HG02798 (cell line): ENCODE results near the gene CNOT3.
"Not testable (repeated sequence)": the region's sequence is repeated elsewhere in the genome, so short reads cannot be mapped to it uniquely, and the experiment has no call there.

ENCODE experiments used
- ATAC-seq: cut with Tn5 transposase; IDR thresholded peaks from one replicate; pipeline ENCODE4 v1.9.1; 2021; ENCODE audit warnings: mild to moderate bottlenecking; ENCODE audit not compliant: unreplicated experiment, poor library complexity

CNOT3 gene

GRCh38 chr19:54137699-54138488 is at the start of gene CNOT3:
Gene CNOT3, plus strand, starts transcription at chr19:54137762. Its CDS starts 5,217 bp downstream, at chr19:54142979.
- ATAC-seq, result no peak

- ATAC-seq, result no peak
These were observed 43.0 kb upstream of the CNOT3 start for GRCh38 chr19:54094426-54095000.

- no peak for ATAC-seq
These were observed 42.3 kb upstream of the CNOT3 start for GRCh38 chr19:54095136-54095858.

GRCh38 chr19:54095859-54096616 is 41.5 kb upstream of the CNOT3 start:
- ATAC-seq, result not testable (repeated sequence)

GRCh38 chr19:54096617-54097106 is 40.9 kb upstream of the CNOT3 start:
- no peak for ATAC-seq

- no peak for ATAC-seq
These were observed 38.2 kb upstream of the CNOT3 start for GRCh38 chr19:54099190-54099902.

GRCh38 chr19:54099903-54100255 is 37.7 kb upstream of the CNOT3 start:
- not testable (repeated sequence) for ATAC-seq

- ATAC-seq, result no peak
These were observed 37.0 kb upstream of the CNOT3 start, which contains the start of gene OSCAR for GRCh38 chr19:54100561-54100960. Gene OSCAR, minus strand, starts transcription at chr19:54100803. Its CDS starts 11 bp downstream, at chr19:54100792.

- ATAC-seq, result peak; percentile 99
These were observed 35.0 kb upstream of the CNOT3 start, which contains the start of gene NDUFA3 for GRCh38 chr19:54102421-54103169. Gene NDUFA3, plus strand, starts transcription at chr19:54102855. Its CDS starts 24 bp downstream, at chr19:54102879.

- no peak for ATAC-seq
These were observed 32.4 kb upstream of the CNOT3 start for GRCh38 chr19:54104998-54105715.

GRCh38 chr19:54105796-54106195 is 31.8 kb upstream of the CNOT3 start:
- ATAC-seq, result no peak

- no peak for ATAC-seq
These were observed 30.8 kb upstream of the CNOT3 start for GRCh38 chr19:54106716-54107115.

GRCh38 chr19:54107876-54108490 is 29.6 kb upstream of the CNOT3 start:
- no peak for ATAC-seq

GRCh38 chr19:54108496-54108895 is 29.1 kb upstream of the CNOT3 start:
- ATAC-seq, result no peak

- no peak for ATAC-seq
These were observed 27.9 kb upstream of the CNOT3 start for GRCh38 chr19:54109651-54110050.

- ATAC-seq, result no peak
These were observed 23.0 kb upstream of the CNOT3 start for GRCh38 chr19:54114340-54115108.
